Measurements from ENCODE around the gene LHX4. TPM values are rescaled to one million over a fixed set of nuclear protein-coding genes. Genes with fewer than 3 reads are reported as not detected.

Gene LHX4
- total and polyA plus RNA-seq, 2 donors from 2014 or later, result 0.37 TPM; not detected in 1

- Histone ChIP-seq H3K27ac (ENCODE audit: low read depth in 2 of 2, low read length in 2 of 2) (no peak overlapping the region), H3K9me3 (ENCODE audit: control insufficient read depth in 2 of 3, insufficient read depth in 1 of 3, low read length in 3 of 3) (no peaks in the 10 kb centered on the region), H3K36me3 (ENCODE audit: control insufficient read depth in 2 of 3, insufficient read depth in 3 of 3, low read length in 3 of 3) (no peaks in the 10 kb centered on the region), H3K4me1 (ENCODE audit: control insufficient read depth in 2 of 3, insufficient read depth in 2 of 3, low read depth in 1 of 3, low read length in 3 of 3) (no peaks in the 10 kb centered on the region), H3K27me3 (ENCODE audit: control insufficient read depth, insufficient read depth, low read length) (peaks cover 4% of the 10 kb centered on the region), H3K9ac (ENCODE audit: low read length in 3 of 3) (no peak overlapping the region), H3K4me3 (ENCODE audit: low read length in 3 of 3) (no peak overlapping the region)
- DNase-seq (no peak), FAIRE-seq (no peak)
- TF ChIP-seq CTCF (IDR thresholded peaks at IDR 0.05; ENCODE audit: borderline replicate concordance, extremely low read depth, insufficient read depth), result no peak
- intact Hi-C loops (cut with DNase I), result no loop called here
Measured at GRCh38 chr1:180246579-180246978, 16.5 kb downstream of the LHX4 start.

DNA sequence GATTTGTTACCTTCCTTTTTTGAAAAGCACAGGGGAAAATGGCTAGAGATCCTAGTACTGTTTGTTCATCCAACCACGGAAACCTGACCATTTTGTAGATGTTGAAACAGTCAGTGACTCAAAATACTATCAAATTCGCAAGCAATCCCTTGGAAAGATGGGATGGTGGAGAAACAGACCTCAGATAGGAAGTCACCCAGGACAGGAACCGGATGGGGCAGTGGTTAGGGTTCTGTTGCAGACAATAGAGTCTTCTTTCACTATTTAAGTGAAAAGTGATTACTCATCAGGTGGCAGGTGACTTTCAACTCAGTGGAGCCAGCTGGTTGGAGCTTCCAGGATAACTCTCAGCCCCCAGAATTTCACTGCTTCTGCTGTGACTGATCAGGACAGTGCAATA lies 17.0 kb downstream of the LHX4 start:
- no peaks in the 10 kb centered on the region for H3K4me1 ChIP-seq (ENCODE audit: control insufficient read depth in 2 of 3, insufficient read depth in 2 of 3, low read depth in 1 of 3, low read length in 3 of 3)
- DNase-seq (no peak), FAIRE-seq (no peak)
- H3K36me3 ChIP-seq (ENCODE audit: control insufficient read depth in 2 of 3, insufficient read depth in 3 of 3, low read length in 3 of 3), result no peaks in the 10 kb centered on the region
- H3K9me3 ChIP-seq (ENCODE audit: control insufficient read depth in 2 of 3, insufficient read depth in 1 of 3, low read length in 3 of 3), result no peaks in the 10 kb centered on the region
- no peak overlapping the region for H3K27ac ChIP-seq (ENCODE audit: low read depth in 2 of 2, low read length in 2 of 2)
- intact Hi-C loops (cut with DNase I), result no loop called here
- peaks cover 3% of the 10 kb centered on the region for H3K27me3 ChIP-seq (ENCODE audit: control insufficient read depth, insufficient read depth, low read length)
- H3K4me3 ChIP-seq (ENCODE audit: low read length in 3 of 3), result no peak overlapping the region
- TF ChIP-seq CTCF (IDR thresholded peaks at IDR 0.05; ENCODE audit: borderline replicate concordance, extremely low read depth, insufficient read depth), result no peak
- no peak overlapping the region for H3K9ac ChIP-seq (ENCODE audit: low read length in 3 of 3)

- Histone ChIP-seq H3K27me3 (ENCODE audit: control insufficient read depth, insufficient read depth, low read length) (no peaks in the 10 kb centered on the region), H3K36me3 (ENCODE audit: control insufficient read depth in 2 of 3, insufficient read depth in 3 of 3, low read length in 3 of 3) (no peaks in the 10 kb centered on the region), H3K4me3 (ENCODE audit: low read length in 3 of 3) (no peak overlapping the region), H3K9me3 (ENCODE audit: control insufficient read depth in 2 of 3, insufficient read depth in 1 of 3, low read length in 3 of 3) (no peaks in the 10 kb centered on the region), H3K9ac (ENCODE audit: low read length in 3 of 3) (no peak overlapping the region), H3K4me1 (ENCODE audit: control insufficient read depth in 2 of 3, insufficient read depth in 2 of 3, low read depth in 1 of 3, low read length in 3 of 3) (no peaks in the 10 kb centered on the region), H3K27ac (ENCODE audit: low read depth in 2 of 2, low read length in 2 of 2) (no peak overlapping the region)
- TF ChIP-seq CTCF (IDR thresholded peaks at IDR 0.05; ENCODE audit: borderline replicate concordance, extremely low read depth, insufficient read depth), result no peak
- DNase-seq, result no peak
- no peak for FAIRE-seq
- intact Hi-C loops (cut with DNase I), result no loop called here
Measured at GRCh38 chr1:180247580-180247979, 17.5 kb downstream of the LHX4 start.

GRCh38 chr1:180248176-180248575 lies 18.1 kb downstream of the LHX4 start:
- no peak overlapping the region for H3K4me3 ChIP-seq (ENCODE audit: low read length in 3 of 3)
- no peak overlapping the region for H3K27ac ChIP-seq (ENCODE audit: low read depth in 2 of 2, low read length in 2 of 2)
- TF ChIP-seq CTCF (IDR thresholded peaks at IDR 0.05; ENCODE audit: borderline replicate concordance, extremely low read depth, insufficient read depth), result no peak
- intact Hi-C loops (cut with DNase I), result no loop called here
- H3K9ac ChIP-seq (ENCODE audit: low read length in 3 of 3), result no peak overlapping the region
- no peaks in the 10 kb centered on the region for H3K4me1 ChIP-seq (ENCODE audit: control insufficient read depth in 2 of 3, insufficient read depth in 2 of 3, low read depth in 1 of 3, low read length in 3 of 3)
- FAIRE-seq (no peak), DNase-seq (no peak)
- no peaks in the 10 kb centered on the region for H3K36me3 ChIP-seq (ENCODE audit: control insufficient read depth in 2 of 3, insufficient read depth in 3 of 3, low read length in 3 of 3)
- H3K9me3 ChIP-seq (ENCODE audit: control insufficient read depth in 2 of 3, insufficient read depth in 1 of 3, low read length in 3 of 3), result no peaks in the 10 kb centered on the region
- no peaks in the 10 kb centered on the region for H3K27me3 ChIP-seq (ENCODE audit: control insufficient read depth, insufficient read depth, low read length)
